ENCODE data around the gene CXCL1. TPM values are rescaled to one million over a fixed set of nuclear protein-coding genes. Genes with fewer than 3 reads are reported as not detected.

Gene CXCL1
- 80.9 and 193 TPM in 2 replicates for total RNA-seq

GRCh38 chr4:73869130-73870055 is at the start of gene CXCL1:
Gene CXCL1, plus strand, starts transcription at chr4:73869393. Its CDS starts 78 bp downstream, at chr4:73869471.

GRCh38 chr4:73836373-73837279 is 32.6 kb upstream of the CXCL1 start, which contains the start of gene CXCL6:
Gene CXCL6, plus strand, starts transcription at chr4:73836678. Its CDS starts 73 bp downstream, at chr4:73836751.

GRCh38 chr4:73853246-73853704 is 15.9 kb upstream of the CXCL1 start, which contains the start of gene PF4V1:
Gene PF4V1, plus strand, starts transcription at chr4:73853296. Its CDS starts 67 bp downstream, at chr4:73853363.

Other genes with a start within 250 kb of the CXCL1 start
- gene RASSF6, start 249.0 kb upstream of the CXCL1 start, total RNA-seq, result under 0.01 TPM in 1 of 2 replicates, not detected in the other
- gene CXCL8, start 128.8 kb upstream of the CXCL1 start, total RNA-seq, result 991 and 1,189 TPM in 2 replicates
- gene CXCL6, start 32.7 kb upstream of the CXCL1 start, total RNA-seq, result 49.7 and 349 TPM in 2 replicates
- gene PF4V1, start 16.1 kb upstream of the CXCL1 start, total RNA-seq, result 10.2 and 16.1 TPM in 2 replicates
- gene PF4, start 112.6 kb downstream of the CXCL1 start, total RNA-seq, result not detected in 2 replicates
- not detected in 2 replicates for gene PPBP, start 118.8 kb downstream of the CXCL1 start, total RNA-seq
- 2.7 and 7.6 TPM in 2 replicates for gene CXCL5, start 129.3 kb downstream of the CXCL1 start, total RNA-seq
- 5.4 and 10.7 TPM in 2 replicates for gene CXCL3, start 169.3 kb downstream of the CXCL1 start, total RNA-seq
- 3.7 and 3.8 TPM in 2 replicates for gene CXCL2, start 229.8 kb downstream of the CXCL1 start, total RNA-seq